ENCODE results near the gene GRM8.

- TF ChIP-seq, protein P1, sequence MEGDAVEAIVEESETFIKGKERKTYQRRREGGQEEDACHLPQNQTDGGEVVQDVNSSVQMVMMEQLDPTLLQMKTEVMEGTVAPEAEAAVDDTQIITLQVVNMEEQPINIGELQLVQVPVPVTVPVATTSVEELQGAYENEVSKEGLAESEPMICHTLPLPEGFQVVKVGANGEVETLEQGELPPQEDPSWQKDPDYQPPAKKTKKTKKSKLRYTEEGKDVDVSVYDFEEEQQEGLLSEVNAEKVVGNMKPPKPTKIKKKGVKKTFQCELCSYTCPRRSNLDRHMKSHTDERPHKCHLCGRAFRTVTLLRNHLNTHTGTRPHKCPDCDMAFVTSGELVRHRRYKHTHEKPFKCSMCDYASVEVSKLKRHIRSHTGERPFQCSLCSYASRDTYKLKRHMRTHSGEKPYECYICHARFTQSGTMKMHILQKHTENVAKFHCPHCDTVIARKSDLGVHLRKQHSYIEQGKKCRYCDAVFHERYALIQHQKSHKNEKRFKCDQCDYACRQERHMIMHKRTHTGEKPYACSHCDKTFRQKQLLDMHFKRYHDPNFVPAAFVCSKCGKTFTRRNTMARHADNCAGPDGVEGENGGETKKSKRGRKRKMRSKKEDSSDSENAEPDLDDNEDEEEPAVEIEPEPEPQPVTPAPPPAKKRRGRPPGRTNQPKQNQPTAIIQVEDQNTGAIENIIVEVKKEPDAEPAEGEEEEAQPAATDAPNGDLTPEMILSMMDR (conservative IDR thresholded peaks at IDR 0.05; ENCODE audit: low read length): no peak
- no peak for TF ChIP-seq EZH2phosphoT487 (IDR thresholded peaks at IDR 0.05; ENCODE audit: borderline replicate concordance, low read depth, low read length)
Observed at GRCh38 chr7:126716321-126716720, 536.4 kb downstream of the GRM8 start.
